ENCODE measurements around the gene ANKRD65. TPM values are rescaled to one million over a fixed set of nuclear protein-coding genes. Genes with fewer than 3 reads are reported as not detected.
"Not testable (repeated sequence)": the region's sequence is repeated elsewhere in the genome, so short reads cannot be mapped to it uniquely, and the experiment has no call there.

Gene ANKRD65
- total and polyA plus RNA-seq, 10 donors, result 0.43 to 4.3 (median 1.6) TPM

DNA sequence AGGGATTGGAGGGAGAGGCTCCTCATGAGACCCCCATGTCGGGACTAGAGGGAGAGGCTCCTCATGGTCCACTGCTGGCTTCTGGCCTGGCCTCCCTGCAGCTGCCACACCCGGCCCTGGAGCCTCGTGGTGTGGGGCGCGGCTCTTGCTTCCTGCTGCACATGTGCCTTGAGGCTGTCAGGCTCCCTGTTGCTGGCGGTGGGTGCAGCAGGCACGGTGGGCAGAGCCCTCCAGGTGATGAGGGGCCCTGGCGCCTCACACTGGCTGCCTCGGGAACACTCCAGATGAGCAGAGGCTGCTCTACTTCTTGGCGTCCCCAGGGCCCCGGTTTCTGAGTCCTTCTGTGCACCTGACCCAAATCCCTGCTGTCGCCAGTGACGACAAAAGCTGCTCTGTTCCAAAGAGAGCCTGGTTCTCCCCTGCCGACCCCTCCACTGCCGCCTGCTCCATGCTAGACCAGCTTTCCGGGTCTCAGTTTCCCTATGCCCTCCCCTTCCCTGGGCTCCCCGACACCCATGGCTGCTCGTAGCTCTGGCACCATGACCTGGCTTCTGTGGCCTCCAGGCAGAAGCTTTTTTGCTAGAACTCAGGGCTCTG is 40.7 kb upstream of the ANKRD65 start:
- WGBS, 5 donors, result 59 to 82% (median 67%) methylated on average over 17 to 18 of the region's 18 CpGs
- Histone ChIP-seq H3K4me3 (peak overlapping the region in 2 of 8 donors; percentile 5 to 53), H3K27ac (peak overlapping the region in 4 of 8 donors; percentile 18 to 71 (median 46)), H3K9me3 (no peaks in the 10 kb centered on the region), H3K27me3 (replicated peaks in 1 of 7) (peaks cover 0 to 36% (median 0%) of the 10 kb centered on the region in 7 donors), H3K4me1 (peaks cover 0 to 11% (median 3%) of the 10 kb centered on the region in 6 donors), H3K36me3 (no peaks in the 10 kb centered on the region)
- DNase-seq, result no peak
- no peak for TF ChIP-seq POLR2AphosphoS5 (IDR thresholded peaks at IDR 0.05)
- no peak for TF ChIP-seq POLR2A (IDR thresholded peaks at IDR 0.05)
- TF ChIP-seq, protein P1, sequence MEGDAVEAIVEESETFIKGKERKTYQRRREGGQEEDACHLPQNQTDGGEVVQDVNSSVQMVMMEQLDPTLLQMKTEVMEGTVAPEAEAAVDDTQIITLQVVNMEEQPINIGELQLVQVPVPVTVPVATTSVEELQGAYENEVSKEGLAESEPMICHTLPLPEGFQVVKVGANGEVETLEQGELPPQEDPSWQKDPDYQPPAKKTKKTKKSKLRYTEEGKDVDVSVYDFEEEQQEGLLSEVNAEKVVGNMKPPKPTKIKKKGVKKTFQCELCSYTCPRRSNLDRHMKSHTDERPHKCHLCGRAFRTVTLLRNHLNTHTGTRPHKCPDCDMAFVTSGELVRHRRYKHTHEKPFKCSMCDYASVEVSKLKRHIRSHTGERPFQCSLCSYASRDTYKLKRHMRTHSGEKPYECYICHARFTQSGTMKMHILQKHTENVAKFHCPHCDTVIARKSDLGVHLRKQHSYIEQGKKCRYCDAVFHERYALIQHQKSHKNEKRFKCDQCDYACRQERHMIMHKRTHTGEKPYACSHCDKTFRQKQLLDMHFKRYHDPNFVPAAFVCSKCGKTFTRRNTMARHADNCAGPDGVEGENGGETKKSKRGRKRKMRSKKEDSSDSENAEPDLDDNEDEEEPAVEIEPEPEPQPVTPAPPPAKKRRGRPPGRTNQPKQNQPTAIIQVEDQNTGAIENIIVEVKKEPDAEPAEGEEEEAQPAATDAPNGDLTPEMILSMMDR (IDR thresholded peaks at IDR 0.05 in 8 of 11, conservative IDR thresholded peaks at IDR 0.05 in 3 of 11), result no peak
- intact Hi-C loops (cut with DNase I; ENCODE audit: low total_unique reads), result no loop called here

DNA sequence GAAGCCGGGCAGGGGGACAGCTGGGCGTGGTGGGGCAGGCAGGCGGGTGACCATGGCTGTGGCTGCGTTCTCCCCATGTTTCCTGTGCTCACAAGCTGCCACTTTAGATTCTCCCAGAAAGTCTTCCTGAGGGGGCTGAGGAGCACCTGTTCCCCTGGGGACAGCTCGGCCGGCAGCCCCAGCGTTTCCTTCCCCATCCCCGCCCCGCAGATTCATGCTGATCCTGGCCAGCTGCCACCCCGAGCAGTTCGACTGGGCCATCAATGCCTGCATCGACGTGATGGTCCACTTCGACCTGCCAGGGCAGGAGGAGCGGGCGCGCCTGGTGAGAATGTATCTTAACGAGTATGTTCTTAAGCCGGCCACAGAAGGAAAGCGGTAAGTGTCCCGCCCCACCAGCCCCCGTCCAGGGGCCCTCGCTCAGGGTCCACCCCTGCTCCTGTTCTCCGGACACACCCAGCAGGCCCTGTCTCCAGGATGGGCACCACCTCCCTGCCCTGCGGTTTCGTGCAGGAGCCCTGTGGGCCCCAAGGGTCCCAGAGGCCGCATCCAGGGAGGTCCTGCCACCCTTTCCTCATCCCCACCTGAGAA is 39.6 kb upstream of the ANKRD65 start:
- DNase-seq, result no peak
- Histone ChIP-seq H3K27me3 (replicated peaks in 1 of 7) (peaks cover 0 to 37% (median 0%) of the 10 kb centered on the region in 7 donors), H3K27ac (no peak overlapping the region), H3K4me1 (peaks cover 0 to 11% (median 3%) of the 10 kb centered on the region in 6 donors), H3K4me3 (no peak overlapping the region), H3K36me3 (no peaks in the 10 kb centered on the region), H3K9me3 (no peaks in the 10 kb centered on the region)
- intact Hi-C loops (cut with DNase I; ENCODE audit: low total_unique reads), result no loop called here
- no peak for TF ChIP-seq POLR2AphosphoS5 (IDR thresholded peaks at IDR 0.05)
- TF ChIP-seq POLR2A (IDR thresholded peaks at IDR 0.05), result no peak
- TF ChIP-seq, protein P1 (IDR thresholded peaks at IDR 0.05 in 8 of 11, conservative IDR thresholded peaks at IDR 0.05 in 3 of 11), result no peak
- 38 to 64% (median 49%) methylated on average over 23 to 27 of the region's 27 CpGs for WGBS, 5 donors

DNA sequence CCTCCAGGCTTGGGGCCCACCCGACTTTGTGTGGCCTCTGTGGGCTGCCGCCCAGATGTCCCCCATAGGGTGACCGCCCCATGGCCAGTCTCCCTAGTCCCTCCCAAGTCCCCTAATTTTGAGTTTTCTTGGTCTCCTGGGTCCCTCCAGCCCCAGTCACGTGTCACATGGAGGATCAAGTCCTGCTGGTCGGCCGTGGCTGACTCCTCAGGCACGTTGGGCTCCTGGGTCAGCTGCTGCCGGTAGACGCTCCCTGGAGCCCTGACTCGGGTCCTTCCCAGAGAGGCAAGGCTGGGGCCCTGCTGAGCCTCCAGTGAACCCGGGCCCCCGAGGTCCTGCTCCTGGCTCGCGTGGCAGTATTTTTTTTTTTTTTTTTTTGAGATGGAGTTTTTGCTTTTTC is 38.6 kb upstream of the ANKRD65 start:
- H3K9me3 ChIP-seq; H3K4me3 ChIP-seq; DNase-seq; H3K36me3 ChIP-seq; H3K27ac ChIP-seq; intact Hi-C loops (cut with DNase I; ENCODE audit: low total_unique reads): not testable (repeated sequence)
- Histone ChIP-seq H3K4me1 (peaks cover 0 to 11% (median 3%) of the 10 kb centered on the region in 6 donors), H3K27me3 (replicated peaks in 1 of 7) (peaks cover 0 to 41% (median 0%) of the 10 kb centered on the region in 7 donors)
- 87 to 95% (median 90%) methylated on average over 12 to 14 of the region's 14 CpGs for WGBS, 5 donors

DNA sequence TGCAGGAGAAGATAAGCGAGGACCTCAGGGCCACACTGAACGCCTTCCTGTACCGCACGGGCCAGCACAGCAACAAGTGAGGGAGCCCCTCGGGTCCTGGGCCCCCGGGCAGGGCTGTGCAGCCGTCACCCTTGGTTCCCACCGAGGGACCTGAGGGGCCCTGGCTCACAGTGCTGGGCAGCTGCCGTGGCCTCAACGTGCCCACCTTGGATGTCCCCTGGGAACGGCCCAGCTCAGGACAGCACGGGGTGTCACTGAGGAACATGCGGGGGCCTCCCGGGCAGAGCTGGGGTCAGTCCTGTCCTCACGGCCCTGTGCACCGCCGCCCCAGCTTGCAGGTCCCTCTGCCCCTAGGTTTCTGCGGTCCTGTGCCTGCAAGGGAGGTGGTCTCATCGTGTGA is 38.1 kb upstream of the ANKRD65 start:
- H3K36me3 ChIP-seq; DNase-seq; H3K27ac ChIP-seq; H3K4me3 ChIP-seq; H3K9me3 ChIP-seq; intact Hi-C loops (cut with DNase I; ENCODE audit: low total_unique reads): not testable (repeated sequence)
- H3K27me3 ChIP-seq (replicated peaks in 1 of 7), result peaks cover 0 to 38% (median 0%) of the 10 kb centered on the region in 7 donors
- WGBS, 5 donors, result 86 to 96% (median 92%) methylated on average over 8 to 17 of the region's 19 CpGs; no CpG with 5 or more reads in 1 of the 5 donors
- H3K4me1 ChIP-seq, result peaks cover 0 to 11% (median 3%) of the 10 kb centered on the region in 6 donors

DNA sequence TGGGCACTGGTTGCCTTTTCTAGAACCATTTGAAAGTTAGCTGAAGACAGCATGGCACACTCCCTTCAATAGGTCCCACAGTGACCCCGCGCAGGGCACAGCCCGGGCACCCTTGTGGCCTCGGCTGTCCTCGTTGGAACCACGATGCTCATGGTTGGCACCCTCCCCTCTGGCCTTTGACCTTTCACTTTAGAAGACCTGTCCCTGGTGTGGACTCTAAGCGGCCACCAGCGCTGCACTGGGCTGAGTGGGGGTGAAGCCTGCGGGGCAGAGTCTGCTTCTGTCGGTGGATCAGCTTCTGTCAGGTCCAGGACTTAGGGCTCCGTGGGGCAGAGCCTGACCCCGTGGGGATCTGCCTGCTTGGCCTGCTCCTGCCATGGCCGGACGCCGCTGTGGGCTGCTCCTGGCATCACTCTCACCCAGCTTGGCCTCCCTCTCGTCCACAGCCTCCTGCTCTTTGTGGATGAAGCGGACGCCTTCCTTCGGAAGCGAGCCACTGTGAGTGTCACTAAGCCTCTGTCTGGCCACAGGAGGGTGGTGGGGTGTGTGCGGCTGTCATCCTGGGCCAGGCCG is 35.7 kb upstream of the ANKRD65 start:
- H3K4me3 ChIP-seq; intact Hi-C loops (cut with DNase I; ENCODE audit: low total_unique reads); H3K4me1 ChIP-seq; H3K36me3 ChIP-seq; H3K9me3 ChIP-seq; DNase-seq; H3K27ac ChIP-seq: not testable (repeated sequence)
- WGBS, 5 donors, result 71 to 91% (median 86%) methylated on average over 12 to 17 of the region's 22 CpGs
- peaks cover 0 to 33% (median 0%) of the 10 kb centered on the region in 7 donors for H3K27me3 ChIP-seq (replicated peaks in 1 of 7)

DNA sequence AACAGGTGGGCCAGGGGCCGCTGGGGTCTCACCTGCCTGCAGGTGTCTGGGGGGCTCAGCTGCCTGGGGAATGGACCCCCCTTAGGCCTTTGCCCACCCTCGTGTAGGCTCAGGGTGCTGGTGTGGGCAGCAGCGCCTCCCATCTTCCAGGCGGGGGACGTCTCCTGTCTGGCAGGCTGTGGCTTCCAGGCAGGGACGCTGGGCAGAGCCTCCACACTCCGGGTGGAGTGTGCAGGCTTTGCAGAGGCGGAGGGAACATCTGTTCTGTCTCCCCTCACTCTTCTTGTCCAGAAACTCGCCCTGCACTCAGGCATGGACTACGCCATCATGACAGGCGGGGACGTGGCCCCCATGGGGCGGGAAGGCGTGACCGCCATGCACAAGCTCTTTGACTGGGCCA is 34.9 kb upstream of the ANKRD65 start:
- H3K4me3 ChIP-seq; DNase-seq; H3K4me1 ChIP-seq; H3K9me3 ChIP-seq; H3K27ac ChIP-seq; H3K36me3 ChIP-seq; intact Hi-C loops (cut with DNase I; ENCODE audit: low total_unique reads): not testable (repeated sequence)
- H3K27me3 ChIP-seq (replicated peaks in 1 of 7), result peaks cover 0 to 24% (median 0%) of the 10 kb centered on the region in 7 donors
- WGBS, 5 donors, result 83 to 100% (median 100%) methylated on average over 1 to 3 of the region's 15 CpGs; no CpG with 5 or more reads in 1 of the 5 donors

Measured in spleen (tissue), 11 donors.